ENCODE results near the gene SHISAL1. TPM values are rescaled to one million over a fixed set of nuclear protein-coding genes. Genes with fewer than 3 reads are reported as not detected.

The SHISAL1 gene
- total RNA-seq, 1 donor from 2014 or later: 0.58 TPM

- Mint-ChIP-seq H3K4me1 (no peaks in the 10 kb centered on the region), H3K9me3 (no peaks in the 10 kb centered on the region), H3K4me3 (no peak overlapping the region), H3K36me3 (no peaks in the 10 kb centered on the region), H3K27me3 (ENCODE audit: low read depth) (peaks cover 30% of the 10 kb centered on the region), H3K27ac (no peak overlapping the region)
- no peak for DNase-seq (ENCODE audit: low spot score in 2 of 2, unreplicated experiment in 2 of 2)
- no peak for TF ChIP-seq CTCF (IDR thresholded peaks at IDR 0.05; ENCODE audit: unreplicated experiment)
Measured at GRCh38 chr22:44273175-44273574, 39.6 kb downstream of the SHISAL1 start.

- peaks cover 36% of the 10 kb centered on the region for H3K27me3 Mint-ChIP-seq (ENCODE audit: low read depth)
- DNase-seq (ENCODE audit: low spot score in 2 of 2, unreplicated experiment in 2 of 2): no peak
- H3K36me3 Mint-ChIP-seq: no peaks in the 10 kb centered on the region
- no peak for TF ChIP-seq CTCF (IDR thresholded peaks at IDR 0.05; ENCODE audit: unreplicated experiment)
- no peaks in the 10 kb centered on the region for H3K4me1 Mint-ChIP-seq
- no peak overlapping the region for H3K4me3 Mint-ChIP-seq
- no peak overlapping the region for H3K27ac Mint-ChIP-seq
- no peaks in the 10 kb centered on the region for H3K9me3 Mint-ChIP-seq
Measured at GRCh38 chr22:44272401-44272771, 40.4 kb downstream of the SHISAL1 start.

- Mint-ChIP-seq H3K36me3 (no peaks in the 10 kb centered on the region), H3K27ac (no peak overlapping the region), H3K27me3 (ENCODE audit: low read depth) (peaks cover 33% of the 10 kb centered on the region), H3K4me1 (no peaks in the 10 kb centered on the region), H3K4me3 (no peak overlapping the region), H3K9me3 (no peaks in the 10 kb centered on the region)
- no peak for TF ChIP-seq CTCF (IDR thresholded peaks at IDR 0.05; ENCODE audit: unreplicated experiment)
- DNase-seq (ENCODE audit: low spot score in 2 of 2, unreplicated experiment in 2 of 2): no peak
Measured at GRCh38 chr22:44271732-44272400, 40.9 kb downstream of the SHISAL1 start.

GRCh38 chr22:44271010-44271500 is 41.7 kb downstream of the SHISAL1 start:
- no peak overlapping the region for H3K4me3 Mint-ChIP-seq
- no peak overlapping the region for H3K27ac Mint-ChIP-seq
- no peaks in the 10 kb centered on the region for H3K9me3 Mint-ChIP-seq
- peaks cover 29% of the 10 kb centered on the region for H3K27me3 Mint-ChIP-seq (ENCODE audit: low read depth)
- DNase-seq (ENCODE audit: low spot score in 2 of 2, unreplicated experiment in 2 of 2): no peak
- H3K4me1 Mint-ChIP-seq: no peaks in the 10 kb centered on the region
- no peak for TF ChIP-seq CTCF (IDR thresholded peaks at IDR 0.05; ENCODE audit: unreplicated experiment)
- no peaks in the 10 kb centered on the region for H3K36me3 Mint-ChIP-seq

DNA sequence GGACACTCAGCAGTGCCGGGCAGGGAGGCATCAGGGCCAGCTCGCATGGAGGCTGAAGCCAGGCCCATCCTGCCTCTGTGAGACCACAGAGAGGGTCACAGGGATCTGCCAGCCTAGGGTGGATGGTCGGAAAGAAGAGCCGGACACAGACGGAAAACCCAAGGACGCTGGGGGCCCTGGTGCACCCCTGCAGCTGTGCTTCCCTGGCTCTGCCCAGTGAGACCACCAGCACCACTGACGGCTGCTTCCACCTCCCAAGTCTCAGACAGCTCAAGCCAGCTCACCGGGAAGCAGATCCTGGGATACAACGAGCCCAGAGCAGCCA is 42.2 kb downstream of the SHISAL1 start:
- DNase-seq (ENCODE audit: low spot score in 2 of 2, unreplicated experiment in 2 of 2): no peak
- no peak overlapping the region for H3K27ac Mint-ChIP-seq

More for the DNA sequence above, 42.2 kb downstream of the SHISAL1 start:
- H3K9me3 Mint-ChIP-seq: no peaks in the 10 kb centered on the region
- TF ChIP-seq CTCF (IDR thresholded peaks at IDR 0.05; ENCODE audit: unreplicated experiment): no peak
- H3K36me3 Mint-ChIP-seq: no peaks in the 10 kb centered on the region
- no peak overlapping the region for H3K4me3 Mint-ChIP-seq
- peaks cover 28% of the 10 kb centered on the region for H3K27me3 Mint-ChIP-seq (ENCODE audit: low read depth)
- no peaks in the 10 kb centered on the region for H3K4me1 Mint-ChIP-seq

Measured in mesothelial cell of epicardium (in vitro differentiated cells).